Effector CD4-positive, alpha-beta T cell (primary cell): Measurements from ENCODE around the gene KDM6B.

ENCODE experiments used
- DNase-seq: peaks from one replicate; pipeline ENCODE4 v3.0.0-alpha.2; 2020

Gene KDM6B

DNA sequence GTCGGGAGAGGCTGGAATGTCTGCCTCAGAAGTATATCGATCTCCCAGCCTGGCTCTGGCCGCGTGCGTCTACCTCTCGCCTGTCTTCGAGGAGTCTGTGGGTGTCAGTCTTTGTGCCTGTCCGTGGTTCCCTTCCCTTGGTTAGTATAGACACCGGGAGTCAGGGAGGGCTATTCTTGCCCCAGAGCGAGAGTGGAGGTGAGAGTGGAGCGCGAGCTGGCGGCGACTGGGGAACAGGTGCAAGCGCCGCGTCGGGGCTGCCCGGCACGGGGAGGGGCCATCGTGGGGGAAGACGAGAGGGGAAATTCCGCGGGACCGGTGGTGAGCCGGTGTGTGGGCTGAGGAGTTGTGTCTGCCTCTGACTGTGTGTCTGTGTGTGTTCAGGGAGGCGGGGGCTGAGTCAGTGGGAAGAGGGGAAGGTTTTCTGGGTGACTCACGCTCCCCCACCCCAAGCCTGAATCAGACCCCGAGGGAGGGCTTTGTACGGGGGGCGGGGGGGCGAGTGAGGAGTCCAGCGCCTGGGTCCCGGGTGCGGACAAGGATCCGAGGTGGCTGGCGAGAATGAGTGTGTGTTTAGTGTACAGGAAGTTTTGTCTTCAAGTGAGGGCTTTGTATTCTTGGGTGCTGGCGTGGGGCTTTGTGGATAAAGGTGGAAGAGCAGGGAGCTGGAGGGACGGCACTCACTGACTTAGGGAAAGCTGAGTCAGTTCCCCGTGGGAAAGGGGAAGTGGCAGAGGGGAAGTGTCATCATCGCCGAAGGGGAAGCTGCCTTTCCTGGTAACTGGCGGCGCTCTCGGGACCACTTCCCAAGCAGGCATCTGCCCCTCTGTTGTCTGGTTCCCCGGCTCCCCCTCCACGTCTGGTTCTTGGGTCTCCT lies 8.6 kb downstream of the KDM6B start:
- DNase-seq, result peak; percentile 97

DNA sequence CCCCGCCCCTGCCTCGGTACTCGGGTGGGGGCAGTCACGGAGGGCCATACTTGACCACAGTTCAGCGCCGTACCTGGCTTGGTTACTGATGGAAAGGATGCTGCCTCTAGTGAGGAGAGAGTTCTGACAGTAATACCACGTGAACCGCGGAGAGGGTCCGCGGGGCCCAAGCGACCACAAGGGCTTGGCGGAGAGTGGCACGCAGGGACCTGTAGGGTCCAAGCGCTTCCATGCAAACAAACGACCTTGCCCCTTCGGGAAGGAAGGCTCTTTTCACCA lies 9.2 kb downstream of the KDM6B start:
- DNase-seq, result no peak

DNA sequence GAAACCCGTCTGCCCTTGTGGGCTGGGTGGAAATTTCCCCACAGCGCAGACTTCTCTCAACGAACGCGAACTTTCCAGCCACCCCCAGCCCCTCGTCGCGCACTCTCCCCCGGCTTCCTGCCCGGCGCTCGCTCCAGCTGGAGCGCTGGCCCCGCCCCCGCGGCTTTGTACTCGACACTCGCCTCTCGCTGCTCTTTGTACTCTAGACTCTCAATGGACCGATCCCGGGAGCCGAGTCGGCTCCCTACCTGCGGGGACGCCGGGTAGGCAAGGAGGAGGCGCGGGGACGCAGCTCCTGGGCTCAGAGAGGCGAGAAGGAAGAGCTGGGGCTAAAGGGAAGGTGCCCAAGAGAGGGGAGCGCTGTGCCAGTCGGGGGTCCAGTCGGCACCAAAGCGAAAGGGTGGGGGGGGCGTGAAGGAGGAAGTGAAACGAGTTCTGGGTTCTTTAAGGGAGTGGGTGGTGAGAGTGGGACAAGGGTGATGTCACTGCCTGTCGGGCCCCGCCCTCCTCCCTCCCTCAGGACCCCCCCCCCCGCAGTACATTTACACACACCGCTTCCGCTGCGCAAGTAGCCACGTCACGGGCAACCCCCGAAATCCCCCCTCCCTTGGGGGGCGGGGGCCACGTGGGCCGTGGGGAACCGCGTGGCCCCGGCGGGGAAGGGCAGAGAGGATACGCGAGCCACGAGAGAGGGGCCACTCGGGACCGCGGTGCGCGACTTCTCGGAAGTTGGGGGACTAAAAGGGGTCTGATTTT lies 9.7 kb downstream of the KDM6B start:
- peak; percentile 93 for DNase-seq

DNA sequence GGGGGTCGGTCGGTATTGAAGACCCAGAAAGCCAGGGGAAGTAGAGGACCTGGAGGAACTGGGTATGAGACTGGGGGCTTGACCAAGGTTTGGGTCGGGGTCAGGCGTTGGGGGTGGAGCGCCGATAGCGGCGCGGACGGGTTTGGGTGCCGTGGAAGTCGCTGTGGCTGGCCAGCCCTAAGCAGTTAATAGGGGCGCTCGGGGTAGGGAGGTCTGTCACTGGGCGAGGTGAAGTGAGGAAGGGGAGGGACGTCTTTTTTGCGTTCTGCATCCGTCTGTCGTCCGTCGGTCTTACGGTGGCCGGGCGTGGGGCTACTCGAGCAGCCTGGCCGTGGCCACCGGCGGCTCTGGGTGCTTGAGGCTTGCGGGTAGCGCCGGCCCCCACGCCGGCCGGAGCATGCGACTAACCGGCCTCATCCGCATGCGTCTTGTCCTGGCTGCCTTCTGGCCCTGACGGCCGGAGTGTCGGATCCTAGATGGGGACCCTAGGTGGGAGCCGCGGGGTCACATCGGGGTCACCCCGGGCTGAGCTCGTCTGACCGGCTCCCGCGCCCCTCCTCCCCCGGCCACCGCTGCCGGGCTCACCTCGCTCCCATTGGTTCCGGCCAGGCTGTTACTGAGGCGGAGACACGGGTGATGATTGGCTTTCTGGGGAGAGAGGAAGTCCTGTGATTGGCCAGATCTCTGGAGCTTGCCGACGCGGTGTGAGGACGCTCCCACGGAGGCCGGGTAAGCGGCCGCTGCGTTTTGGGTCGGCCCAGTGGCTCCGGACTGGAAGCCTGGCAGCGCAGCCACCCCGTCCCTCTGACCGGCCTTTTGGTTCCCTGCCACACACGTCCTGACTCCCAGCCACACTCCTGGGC lies 10.5 kb downstream of the KDM6B start:
- DNase-seq, result peak; percentile 68

DNA sequence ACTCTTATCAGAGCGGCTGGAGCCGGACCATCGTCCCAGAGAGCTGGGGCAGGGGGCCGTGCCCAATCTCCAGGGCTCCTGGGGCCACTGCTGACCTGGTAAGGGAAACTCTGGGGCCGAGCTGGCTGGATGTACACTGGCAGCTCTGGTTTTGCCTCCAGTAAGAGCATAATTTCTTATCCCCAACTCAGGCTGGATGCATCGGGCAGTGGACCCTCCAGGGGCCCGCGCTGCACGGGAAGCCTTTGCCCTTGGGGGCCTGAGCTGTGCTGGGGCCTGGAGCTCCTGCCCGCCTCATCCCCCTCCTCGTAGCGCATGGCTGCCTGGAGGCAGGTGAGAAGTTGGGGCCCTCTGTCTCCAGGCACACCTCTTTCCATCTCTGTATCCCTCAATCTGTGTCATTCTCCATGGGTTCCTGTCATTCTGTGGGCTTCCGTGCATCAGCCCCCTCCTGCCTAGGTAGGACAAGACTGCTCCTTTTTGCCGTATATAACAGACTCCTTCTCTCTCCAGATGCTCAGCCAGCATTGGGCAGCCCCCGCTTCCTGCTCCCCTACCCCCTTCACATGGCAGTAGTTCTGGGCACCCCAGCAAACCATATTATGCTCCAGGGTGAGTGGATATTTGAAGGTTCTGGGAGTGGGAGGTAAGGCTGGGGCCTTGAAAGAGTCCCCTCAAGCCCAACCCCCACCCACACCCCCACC lies 11.5 kb downstream of the KDM6B start:
- DNase-seq, result no peak

DNA sequence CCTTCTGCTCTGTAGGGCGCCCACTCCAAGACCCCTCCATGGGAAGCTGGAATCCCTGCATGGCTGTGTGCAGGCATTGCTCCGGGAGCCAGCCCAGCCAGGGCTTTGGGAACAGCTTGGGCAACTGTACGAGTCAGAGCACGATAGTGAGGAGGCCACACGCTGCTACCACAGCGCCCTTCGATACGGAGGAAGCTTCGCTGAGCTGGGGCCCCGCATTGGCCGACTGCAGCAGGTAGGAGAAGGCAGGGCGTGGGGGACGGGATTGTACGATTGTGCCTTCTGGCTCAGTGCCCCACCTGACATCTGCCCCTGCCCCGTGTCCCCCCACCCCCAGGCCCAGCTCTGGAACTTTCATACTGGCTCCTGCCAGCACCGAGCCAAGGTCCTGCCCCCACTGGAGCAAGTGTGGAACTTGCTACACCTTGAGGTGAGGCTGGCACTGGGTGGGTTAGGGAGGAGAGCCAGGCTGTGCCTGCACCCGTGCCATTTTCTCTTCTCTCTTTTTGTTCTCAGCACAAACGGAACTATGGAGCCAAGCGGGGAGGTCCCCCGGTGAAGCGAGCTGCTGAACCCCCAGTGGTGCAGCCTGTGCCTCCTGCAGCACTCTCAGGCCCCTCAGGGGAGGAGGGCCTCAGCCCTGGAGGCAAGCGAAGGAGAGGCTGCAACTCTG lies 12.2 kb downstream of the KDM6B start:
- DNase-seq, result no peak

DNA sequence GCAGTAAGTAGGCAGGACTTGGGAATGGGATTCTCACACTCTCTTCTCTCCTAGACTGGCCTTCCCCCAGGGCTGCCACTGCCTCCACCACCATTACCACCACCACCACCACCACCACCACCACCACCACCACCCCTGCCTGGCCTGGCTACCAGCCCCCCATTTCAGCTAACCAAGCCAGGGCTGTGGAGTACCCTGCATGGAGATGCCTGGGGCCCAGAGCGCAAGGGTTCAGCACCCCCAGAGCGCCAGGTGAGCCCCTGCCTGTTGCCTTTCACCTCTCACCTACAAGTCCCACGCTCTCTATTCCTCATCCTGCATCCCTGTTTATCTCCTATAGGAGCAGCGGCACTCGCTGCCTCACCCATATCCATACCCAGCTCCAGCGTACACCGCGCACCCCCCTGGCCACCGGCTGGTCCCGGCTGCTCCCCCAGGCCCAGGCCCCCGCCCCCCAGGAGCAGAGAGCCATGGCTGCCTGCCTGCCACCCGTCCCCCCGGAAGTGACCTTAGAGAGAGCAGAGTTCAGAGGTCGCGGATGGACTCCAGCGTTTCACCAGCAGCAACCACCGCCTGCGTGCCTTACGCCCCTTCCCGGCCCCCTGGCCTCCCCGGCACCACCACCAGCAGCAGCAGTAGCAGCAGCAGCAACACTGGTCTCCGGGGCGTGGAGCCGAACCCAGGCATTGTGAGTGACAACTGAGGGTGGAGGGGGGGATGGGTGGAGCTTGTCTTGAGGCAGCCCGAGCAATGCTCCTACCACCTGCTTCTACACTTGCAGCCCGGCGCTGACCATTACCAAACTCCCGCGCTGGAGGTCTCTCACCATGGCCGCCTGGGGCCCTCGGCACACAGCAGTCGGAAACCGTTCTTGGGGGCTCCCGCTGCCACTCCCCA lies 13.0 kb downstream of the KDM6B start:
- DNase-seq, result no peak

DNA sequence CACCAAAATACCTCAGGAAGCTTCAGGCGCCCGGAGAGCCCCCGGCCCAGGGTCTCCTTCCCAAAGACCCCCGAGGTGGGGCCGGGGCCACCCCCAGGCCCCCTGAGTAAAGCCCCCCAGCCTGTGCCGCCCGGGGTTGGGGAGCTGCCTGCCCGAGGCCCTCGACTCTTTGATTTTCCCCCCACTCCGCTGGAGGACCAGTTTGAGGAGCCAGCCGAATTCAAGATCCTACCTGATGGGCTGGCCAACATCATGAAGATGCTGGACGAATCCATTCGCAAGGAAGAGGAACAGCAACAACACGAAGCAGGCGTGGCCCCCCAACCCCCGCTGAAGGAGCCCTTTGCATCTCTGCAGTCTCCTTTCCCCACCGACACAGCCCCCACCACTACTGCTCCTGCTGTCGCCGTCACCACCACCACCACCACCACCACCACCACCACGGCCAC lies 14.1 kb downstream of the KDM6B start:
- DNase-seq, result no peak

DNA sequence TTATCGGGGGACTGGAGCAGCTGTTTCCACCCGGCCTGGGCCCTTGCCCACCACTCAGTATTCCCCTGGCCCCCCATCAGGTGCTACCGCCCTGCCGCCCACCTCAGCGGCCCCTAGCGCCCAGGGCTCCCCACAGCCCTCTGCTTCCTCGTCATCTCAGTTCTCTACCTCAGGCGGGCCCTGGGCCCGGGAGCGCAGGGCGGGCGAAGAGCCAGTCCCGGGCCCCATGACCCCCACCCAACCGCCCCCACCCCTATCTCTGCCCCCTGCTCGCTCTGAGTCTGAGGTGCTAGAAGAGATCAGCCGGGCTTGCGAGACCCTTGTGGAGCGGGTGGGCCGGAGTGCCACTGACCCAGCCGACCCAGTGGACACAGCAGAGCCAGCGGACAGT lies 14.7 kb downstream of the KDM6B start:
- no peak for DNase-seq

DNA sequence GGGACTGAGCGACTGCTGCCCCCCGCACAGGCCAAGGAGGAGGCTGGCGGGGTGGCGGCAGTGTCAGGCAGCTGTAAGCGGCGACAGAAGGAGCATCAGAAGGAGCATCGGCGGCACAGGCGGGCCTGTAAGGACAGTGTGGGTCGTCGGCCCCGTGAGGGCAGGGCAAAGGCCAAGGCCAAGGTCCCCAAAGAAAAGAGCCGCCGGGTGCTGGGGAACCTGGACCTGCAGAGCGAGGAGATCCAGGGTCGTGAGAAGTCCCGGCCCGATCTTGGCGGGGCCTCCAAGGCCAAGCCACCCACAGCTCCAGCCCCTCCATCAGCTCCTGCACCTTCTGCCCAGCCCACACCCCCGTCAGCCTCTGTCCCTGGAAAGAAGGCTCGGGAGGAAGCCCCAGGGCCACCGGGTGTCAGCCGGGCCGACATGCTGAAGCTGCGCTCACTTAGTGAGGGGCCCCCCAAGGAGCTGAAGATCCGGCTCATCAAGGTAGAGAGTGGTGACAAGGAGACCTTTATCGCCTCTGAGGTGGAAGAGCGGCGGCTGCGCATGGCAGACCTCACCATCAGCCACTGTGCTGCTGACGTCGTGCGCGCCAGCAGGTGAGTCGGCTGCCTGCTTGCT lies 15.2 kb downstream of the KDM6B start:
- DNase-seq, result no peak

DNA sequence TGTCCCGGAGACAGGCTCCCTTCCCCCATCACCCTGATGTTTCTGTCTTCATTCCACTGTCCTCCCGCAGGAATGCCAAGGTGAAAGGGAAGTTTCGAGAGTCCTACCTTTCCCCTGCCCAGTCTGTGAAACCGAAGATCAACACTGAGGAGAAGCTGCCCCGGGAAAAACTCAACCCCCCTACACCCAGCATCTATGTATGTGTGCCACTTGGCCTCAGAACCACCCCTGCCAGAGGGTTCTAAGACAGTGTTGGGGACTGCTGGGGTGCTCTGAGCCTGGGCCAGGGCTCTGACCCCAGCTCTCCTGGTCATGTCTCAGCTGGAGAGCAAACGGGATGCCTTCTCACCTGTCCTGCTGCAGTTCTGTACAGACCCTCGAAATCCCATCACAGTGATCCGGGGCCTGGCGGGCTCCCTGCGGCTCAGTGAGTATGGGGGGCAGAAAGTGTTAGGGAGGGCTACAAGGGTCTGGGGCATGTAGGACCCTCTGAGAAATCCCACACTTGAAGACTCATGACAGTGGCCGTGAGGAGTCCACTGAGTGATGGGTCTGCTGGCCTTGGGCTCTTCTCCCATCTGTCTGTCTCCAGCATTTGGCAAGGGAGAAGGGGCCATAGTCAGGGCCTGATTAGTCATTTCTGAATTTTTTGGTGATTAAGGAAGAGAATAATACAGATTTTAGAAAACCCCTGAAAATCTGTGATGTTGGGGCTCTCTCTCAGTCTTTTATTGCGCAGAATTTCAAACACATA lies 15.9 kb downstream of the KDM6B start:
- DNase-seq, result no peak

DNA sequence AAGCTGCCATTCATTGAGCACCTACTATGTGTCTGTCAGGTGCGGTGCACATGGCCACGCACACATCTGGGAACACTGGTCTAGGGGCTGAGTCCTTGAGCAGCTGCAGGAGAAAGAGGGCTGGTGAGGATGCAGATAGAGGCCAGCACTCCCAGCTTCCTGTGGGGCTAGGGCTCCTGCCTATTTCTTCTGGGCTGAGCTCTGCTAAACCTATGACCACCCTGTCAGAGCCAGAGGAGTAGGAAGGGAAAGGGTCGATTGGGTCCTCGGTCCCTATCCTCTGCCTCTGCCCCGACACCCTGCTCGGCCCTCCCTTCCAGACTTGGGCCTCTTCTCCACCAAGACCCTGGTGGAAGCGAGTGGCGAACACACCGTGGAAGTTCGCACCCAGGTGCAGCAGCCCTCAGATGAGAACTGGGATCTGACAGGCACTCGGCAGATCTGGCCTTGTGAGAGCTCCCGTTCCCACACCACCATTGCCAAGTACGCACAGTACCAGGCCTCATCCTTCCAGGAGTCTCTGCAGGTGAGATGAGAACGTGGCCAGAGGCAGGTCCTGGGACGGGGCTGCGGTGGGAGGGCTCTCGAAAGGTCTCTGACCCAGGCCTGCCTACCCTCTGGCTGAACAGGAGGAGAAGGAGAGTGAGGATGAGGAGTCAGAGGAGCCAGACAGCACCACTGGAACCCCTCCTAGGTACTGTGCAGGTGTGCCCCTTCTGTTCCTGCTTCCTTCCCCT lies 16.9 kb downstream of the KDM6B start:
- no peak for DNase-seq

DNA sequence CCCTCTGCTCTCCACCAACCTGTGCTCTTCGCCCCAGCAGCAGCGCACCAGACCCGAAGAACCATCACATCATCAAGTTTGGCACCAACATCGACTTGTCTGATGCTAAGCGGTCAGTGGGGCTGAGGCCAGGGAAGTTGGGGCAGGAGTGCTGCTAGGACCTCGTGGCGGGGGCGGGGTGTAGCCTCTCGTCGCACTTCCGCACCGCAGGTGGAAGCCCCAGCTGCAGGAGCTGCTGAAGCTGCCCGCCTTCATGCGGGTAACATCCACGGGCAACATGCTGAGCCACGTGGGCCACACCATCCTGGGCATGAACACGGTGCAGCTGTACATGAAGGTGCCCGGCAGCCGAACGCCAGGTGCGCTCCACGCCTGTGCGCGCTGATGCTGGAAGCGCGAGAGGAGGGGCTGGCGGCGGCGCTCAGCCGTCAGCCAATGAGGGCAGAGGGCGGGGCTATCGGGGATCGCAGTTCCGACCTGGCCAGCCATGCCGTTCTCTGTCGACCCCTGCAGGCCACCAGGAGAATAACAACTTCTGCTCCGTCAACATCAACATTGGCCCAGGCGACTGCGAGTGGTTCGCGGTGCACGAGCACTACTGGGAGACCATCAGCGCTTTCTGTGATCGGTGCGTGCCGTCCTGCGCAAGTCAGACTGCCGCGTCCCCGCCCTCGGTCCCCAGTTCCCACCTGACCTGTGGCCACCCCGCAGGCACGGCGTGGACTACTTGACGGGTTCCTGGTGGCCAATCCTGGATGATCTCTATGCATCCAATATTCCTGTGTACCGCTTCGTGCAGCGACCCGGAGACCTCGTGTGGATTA lies 17.6 kb downstream of the KDM6B start:
- peak; percentile 92 for DNase-seq

DNA sequence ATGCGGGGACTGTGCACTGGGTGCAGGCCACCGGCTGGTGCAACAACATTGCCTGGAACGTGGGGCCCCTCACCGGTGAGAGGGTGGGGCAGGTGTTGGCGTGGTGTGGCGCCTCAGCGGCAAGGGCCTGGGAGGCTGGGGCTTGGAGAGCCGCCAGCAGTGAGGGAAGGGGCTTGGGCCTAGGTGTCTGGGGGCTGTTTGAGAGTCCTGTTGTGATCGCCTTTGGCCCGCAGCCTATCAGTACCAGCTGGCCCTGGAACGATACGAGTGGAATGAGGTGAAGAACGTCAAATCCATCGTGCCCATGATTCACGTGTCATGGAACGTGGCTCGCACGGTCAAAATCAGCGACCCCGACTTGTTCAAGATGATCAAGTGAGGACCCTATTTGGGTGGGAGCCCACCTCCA lies 18.2 kb downstream of the KDM6B start:
- no peak for DNase-seq

DNA sequence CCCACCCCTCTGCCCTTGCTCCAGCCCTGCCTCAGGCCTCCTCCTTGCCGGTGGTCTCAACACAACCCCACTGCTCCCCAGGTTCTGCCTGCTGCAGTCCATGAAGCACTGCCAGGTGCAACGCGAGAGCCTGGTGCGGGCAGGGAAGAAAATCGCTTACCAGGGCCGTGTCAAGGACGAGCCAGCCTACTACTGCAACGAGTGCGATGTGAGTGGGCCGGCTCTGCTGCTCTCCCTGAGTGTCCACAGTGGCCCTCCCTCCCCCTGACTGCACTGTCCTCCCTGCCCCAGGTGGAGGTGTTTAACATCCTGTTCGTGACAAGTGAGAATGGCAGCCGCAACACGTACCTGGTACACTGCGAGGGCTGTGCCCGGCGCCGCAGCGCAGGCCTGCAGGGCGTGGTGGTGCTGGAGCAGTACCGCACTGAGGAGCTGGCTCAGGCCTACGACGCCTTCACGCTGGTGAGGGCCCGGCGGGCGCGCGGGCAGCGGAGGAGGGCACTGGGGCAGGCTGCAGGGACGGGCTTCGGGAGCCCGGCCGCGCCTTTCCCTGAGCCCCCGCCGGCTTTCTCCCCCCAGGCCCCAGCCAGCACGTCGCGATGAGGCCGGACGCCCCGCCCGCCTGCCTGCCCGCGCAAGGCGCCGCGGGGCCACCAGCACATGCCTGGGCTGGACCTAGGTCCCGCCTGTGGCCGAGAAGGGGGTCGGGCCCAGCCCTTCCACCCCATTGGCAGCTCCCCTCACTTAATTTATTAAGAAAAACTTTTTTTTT lies 19.1 kb downstream of the KDM6B start:
- no peak for DNase-seq

DNA sequence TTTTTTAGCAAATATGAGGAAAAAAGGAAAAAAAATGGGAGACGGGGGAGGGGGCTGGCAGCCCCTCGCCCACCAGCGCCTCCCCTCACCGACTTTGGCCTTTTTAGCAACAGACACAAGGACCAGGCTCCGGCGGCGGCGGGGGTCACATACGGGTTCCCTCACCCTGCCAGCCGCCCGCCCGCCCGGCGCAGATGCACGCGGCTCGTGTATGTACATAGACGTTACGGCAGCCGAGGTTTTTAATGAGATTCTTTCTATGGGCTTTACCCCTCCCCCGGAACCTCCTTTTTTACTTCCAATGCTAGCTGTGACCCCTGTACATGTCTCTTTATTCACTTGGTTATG lies 19.6 kb downstream of the KDM6B start:
- DNase-seq, result no peak

DNA sequence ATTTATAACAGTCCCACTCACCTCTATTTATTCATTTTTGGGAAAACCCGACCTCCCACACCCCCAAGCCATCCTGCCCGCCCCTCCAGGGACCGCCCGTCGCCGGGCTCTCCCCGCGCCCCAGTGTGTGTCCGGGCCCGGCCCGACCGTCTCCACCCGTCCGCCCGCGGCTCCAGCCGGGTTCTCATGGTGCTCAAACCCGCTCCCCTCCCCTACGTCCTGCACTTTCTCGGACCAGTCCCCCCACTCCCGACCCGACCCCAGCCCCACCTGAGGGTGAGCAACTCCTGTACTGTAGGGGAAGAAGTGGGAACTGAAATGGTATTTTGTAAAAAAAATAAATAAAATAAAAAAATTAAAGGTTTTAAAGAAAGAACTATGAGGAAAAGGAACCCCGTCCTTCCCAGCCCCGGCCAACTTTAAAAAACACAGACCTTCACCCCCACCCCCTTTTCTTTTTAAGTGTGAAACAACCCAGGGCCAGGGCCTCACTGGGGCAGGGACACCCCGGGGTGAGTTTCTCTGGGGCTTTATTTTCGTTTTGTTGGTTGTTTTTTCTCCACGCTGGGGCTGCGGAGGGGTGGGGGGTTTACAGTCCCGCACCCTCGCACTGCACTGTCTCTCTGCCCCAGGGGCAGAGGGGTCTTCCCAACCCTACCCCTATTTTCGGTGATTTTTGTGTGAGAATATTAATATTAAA lies 20.2 kb downstream of the KDM6B start:
- DNase-seq, result no peak
